IPS DF 19.7 (cell line): ENCODE results near the gene ARHGEF2.
"Not testable (repeated sequence)": the region's sequence is repeated elsewhere in the genome, so short reads cannot be mapped to it uniquely, and the experiment has no call there.

Experiments used
- DNase-seq: peaks from one replicate; pipeline ENCODE4 v3.0.0-alpha.2; 2013; ENCODE audit warnings: low read depth, low spot score

Gene ARHGEF2

GRCh38 chr1:155944444-155944799 is 33.9 kb downstream of the ARHGEF2 start:
- no peak for DNase-seq

GRCh38 chr1:155942578-155943141 is 35.7 kb downstream of the ARHGEF2 start:
- DNase-seq = no peak

- DNase-seq = no peak
Observed at GRCh38 chr1:155941845-155942531, 36.4 kb downstream of the ARHGEF2 start.

GRCh38 chr1:155940993-155941844 is 37.1 kb downstream of the ARHGEF2 start, which contains the start of gene RXFP4:
Gene RXFP4, plus strand, starts transcription at chr1:155941638. Its CDS starts 72 bp downstream, at chr1:155941710.
- DNase-seq = no peak

- DNase-seq = no peak
Observed at GRCh38 chr1:155940482-155940992, 37.8 kb downstream of the ARHGEF2 start.

- peak; percentile 57 for DNase-seq
Observed at GRCh38 chr1:155938220-155938627, 40.1 kb downstream of the ARHGEF2 start.

- DNase-seq = no peak
Observed at GRCh38 chr1:155934936-155935590, 43.3 kb downstream of the ARHGEF2 start.

- peak; percentile 99 for DNase-seq
Observed at GRCh38 chr1:155934097-155934935, 44.0 kb downstream of the ARHGEF2 start, which contains the start of gene KHDC4. Gene KHDC4, minus strand, starts transcription at chr1:155934413. Its CDS starts 40 bp downstream, at chr1:155934373.

GRCh38 chr1:155933591-155934096 is 44.7 kb downstream of the ARHGEF2 start:
- no peak for DNase-seq

- DNase-seq = no peak
Observed at GRCh38 chr1:155932487-155932886, 45.9 kb downstream of the ARHGEF2 start.

- no peak for DNase-seq
Observed at GRCh38 chr1:155932081-155932480, 46.3 kb downstream of the ARHGEF2 start.

- no peak for DNase-seq
Observed at GRCh38 chr1:155931332-155932038, 46.9 kb downstream of the ARHGEF2 start.

- DNase-seq = not testable (repeated sequence)
Observed at GRCh38 chr1:155930725-155931124, 47.6 kb downstream of the ARHGEF2 start.

- no peak for DNase-seq
Observed at GRCh38 chr1:155929057-155929456, 49.3 kb downstream of the ARHGEF2 start.

- no peak for DNase-seq
Observed at GRCh38 chr1:155925506-155925905, 52.8 kb downstream of the ARHGEF2 start.

- no peak for DNase-seq
Observed at GRCh38 chr1:155920717-155921116, 57.6 kb downstream of the ARHGEF2 start.

GRCh38 chr1:155919801-155920200 is 58.5 kb downstream of the ARHGEF2 start:
- no peak for DNase-seq

- no peak for DNase-seq
Observed at GRCh38 chr1:155918660-155919059, 59.7 kb downstream of the ARHGEF2 start.

- DNase-seq = no peak
Observed at GRCh38 chr1:155913969-155914757, 64.2 kb downstream of the ARHGEF2 start.
